HCT116 (cell line): ENCODE data around the gene BBLN. TPM values are rescaled to one million over a fixed set of nuclear protein-coding genes. Genes with fewer than 3 reads are reported as not detected.

ENCODE experiments used
- ATAC-seq: fragments of 200-7000 bp; cut with Tn5 transposase; 2 replicates; pipeline ENCODE4 v1.9.1; 2020; ENCODE audit warnings: mild to moderate bottlenecking, moderate library complexity
- BruUV-seq: library from RNA; stranded (reverse); fragments of 400-500 nt; replicated peaks from 2 replicates; lab custom pipeline; 2021; lab: Mats Ljungman, UMichigan
- CTCF ChIA-PET: fragments of 300-600 bp; sonication (Branson Sonifier 250); formaldehyde crosslinking; loops from one replicate; lab custom pipeline; 2021; ENCODE audit warnings: antibody characterized with exemption; lab: Charles Lee
- POLR2A ChIA-PET: fragments of 300-600, 350-600 bp; sonication (Branson Sonifier 250); formaldehyde crosslinking; loops from one replicate; lab custom pipeline; 2021; ENCODE audit warnings: antibody characterized with exemption; lab: Charles Lee
- RAD21 ChIA-PET, 2 experiments: fragments of 300-600 bp; sonication (Branson Sonifier 250); formaldehyde crosslinking; loops; one replicate each; lab custom pipeline; 2023; ENCODE audit warnings: low total read pairs in 2 of 2; ENCODE audit not compliant: uncharacterized antibody in 2 of 2, unreplicated experiment in 2 of 2, low non-redundant PET in 1 of 2; lab: Charles Lee
- DNase-seq: peaks from one replicate; pipeline ENCODE4 v3.0.0-alpha.2; 2010; ENCODE audit warnings: low read depth, low spot score
- H2AFZ ChIP-seq: fragments of 200-600 bp; shearing (Covaris generic), sonication (generic); 2 replicates; pipeline ENCODE4 v1.6.1; 2017; ENCODE audit warnings: low read depth, mixed run types, mixed read lengths, antibody characterized with exemption, low read length; ENCODE audit not compliant: poor library complexity, severe bottlenecking
- H3K27ac ChIP-seq: 2 replicates; pipeline ENCODE4 v1.5.1; 2012; ENCODE audit warnings: low read depth, low read length
- H3K27me3 ChIP-seq: fragments of 200-600 bp; sonication (generic); 2 replicates; pipeline ENCODE4 v1.6.1; 2016; ENCODE audit warnings: mixed run types, low read length, mixed read lengths; ENCODE audit not compliant: insufficient read depth
- H3K36me3 ChIP-seq, 2 experiments: fragments of 200-500 bp in 1 of 2; fragments of 200-600 bp in 1 of 2; sonication (Bioruptor generic) in 1 of 2; sonication (generic) in 1 of 2; 2 replicates each; pipeline versions ENCODE4 v1.5.1 to v1.6.1; 2014 to 2016; ENCODE audit warnings: low read length in 2 of 2, inconsistent platforms in 1 of 2, mixed read lengths in 1 of 2, mixed run types in 1 of 2; ENCODE audit not compliant: insufficient read depth in 2 of 2, control insufficient read depth in 1 of 2
- H3K4me1 ChIP-seq, 2 experiments: fragments of 200-600 bp in 1 of 2; sonication (generic) in 1 of 2; 2 replicates each; pipeline versions ENCODE4 v1.5.1 to v1.6.1; 2012 to 2017; ENCODE audit warnings: low read length in 2 of 2, inconsistent platforms in 1 of 2, mild to moderate bottlenecking in 1 of 2, mixed read lengths in 1 of 2, mixed run types in 1 of 2, moderate library complexity in 1 of 2; ENCODE audit not compliant: insufficient read depth in 2 of 2, control insufficient read depth in 1 of 2
- H3K4me2 ChIP-seq: fragments of 200-600 bp; sonication (generic); 2 replicates; pipeline ENCODE4 v1.6.1; 2017; ENCODE audit warnings: mixed run types, low read length, mixed read lengths
- H3K4me3 ChIP-seq, 2 experiments: fragments of 200-600 bp in 1 of 2; sonication (generic) in 1 of 2; replicated peaks in 1 of 2; 2 replicates each; pipeline ENCODE4 v1.5.1; 2011 to 2016; ENCODE audit warnings: low read length in 2 of 2, control low read depth in 1 of 2, low read depth in 1 of 2, mild to moderate bottlenecking in 1 of 2, mixed read lengths in 1 of 2, mixed run types in 1 of 2
- H3K79me2 ChIP-seq: fragments of 200-600 bp; sonication (generic); 2 replicates; pipeline ENCODE4 v1.6.1; 2017; ENCODE audit warnings: mild to moderate bottlenecking, mixed run types, low read length, moderate library complexity, mixed read lengths; ENCODE audit not compliant: insufficient read depth
- H3K9ac ChIP-seq: fragments of 200-600 bp; sonication (generic); 2 replicates; pipeline ENCODE4 v1.6.1; 2016; ENCODE audit warnings: low read length, mixed read lengths
- H3K9me2 ChIP-seq: fragments of 200-600 bp; sonication (generic), shearing (Covaris generic); 2 replicates; pipeline ENCODE4 v1.6.1; 2017; ENCODE audit warnings: mixed run types, mild to moderate bottlenecking, moderate library complexity; ENCODE audit not compliant: insufficient read depth
- H3K9me3 ChIP-seq, 2 experiments: fragments of 200-500 bp in 1 of 2; fragments of 200-600 bp in 1 of 2; sonication (Bioruptor generic) in 1 of 2; sonication (generic) in 1 of 2; 2 replicates each; pipeline ENCODE4 v1.6.1; 2014 to 2017; ENCODE audit warnings: low read length in 2 of 2, mixed read lengths in 2 of 2, inconsistent platforms in 1 of 2, low read depth in 1 of 2, mild to moderate bottlenecking in 1 of 2, mixed run types in 1 of 2, moderate library complexity in 1 of 2; ENCODE audit not compliant: control insufficient read depth in 1 of 2, insufficient read depth in 1 of 2
- H4K20me1 ChIP-seq: fragments of 200-600 bp; sonication (generic), shearing (Covaris generic); 2 replicates; pipeline ENCODE4 v1.6.1; 2017; ENCODE audit warnings: mixed run types, mild to moderate bottlenecking, moderate library complexity; ENCODE audit not compliant: insufficient read depth
- ATF3 ChIP-seq: IDR thresholded peaks from 2 replicates; pipeline ENCODE4 v1.6.1; 2012
- CBX3 ChIP-seq: IDR thresholded peaks from 2 replicates; pipeline ENCODE4 v1.6.1; 2012; ENCODE audit warnings: low read depth
- EGR1 ChIP-seq: IDR thresholded peaks from 2 replicates; pipeline ENCODE4 v1.6.1; 2012; ENCODE audit warnings: low read depth
- FOSL1 ChIP-seq: IDR thresholded peaks from 2 replicates; pipeline ENCODE4 v1.6.1; 2012; ENCODE audit warnings: low read depth
- JUND ChIP-seq: IDR thresholded peaks from 2 replicates; pipeline ENCODE4 v1.6.1; 2012
- MAX ChIP-seq: IDR thresholded peaks from 2 replicates; pipeline ENCODE4 v1.6.1; 2012
- POLR2A ChIP-seq: IDR thresholded peaks from 2 replicates; pipeline ENCODE4 v1.7.0; 2011; ENCODE audit warnings: borderline replicate concordance; ENCODE audit not compliant: insufficient read depth, insufficient read length; ENCODE audit errors: extremely low read depth
- POLR2AphosphoS5 ChIP-seq: IDR thresholded peaks from 2 replicates; pipeline ENCODE4 v1.6.1; 2011; ENCODE audit warnings: mild to moderate bottlenecking, low read depth, low read length, moderate library complexity
- RAD21 ChIP-seq: IDR thresholded peaks from 2 replicates; pipeline ENCODE4 v1.6.1; 2012; ENCODE audit warnings: low read depth, mild to moderate bottlenecking
- SIN3A ChIP-seq: IDR thresholded peaks from 2 replicates; pipeline ENCODE4 v1.6.1; 2012; ENCODE audit warnings: low read depth
- SP1 ChIP-seq: IDR thresholded peaks from 2 replicates; pipeline ENCODE4 v1.6.1; 2012; ENCODE audit warnings: low read depth
- SRF ChIP-seq: IDR thresholded peaks from 2 replicates; pipeline ENCODE4 v1.6.1; 2012; ENCODE audit warnings: low read depth
- TCF7L2 ChIP-seq: IDR thresholded peaks from 2 replicates; pipeline ENCODE4 v1.7.0; 2011; ENCODE audit warnings: borderline replicate concordance, inconsistent platforms; ENCODE audit not compliant: insufficient read depth, insufficient read length; ENCODE audit errors: extremely low read depth
- YY1 ChIP-seq: IDR thresholded peaks from 2 replicates; pipeline ENCODE4 v1.6.1; 2011; ENCODE audit warnings: low read length, low read depth, moderate library complexity, mild to moderate bottlenecking; ENCODE audit not compliant: insufficient replicate concordance; ENCODE audit errors: extremely low read depth
- ZFX ChIP-seq: fragments of 450-650 bp; IDR thresholded peaks from 2 replicates; pipeline ENCODE4 v1.6.1; 2017
- ZNF274 ChIP-seq: fragments of 200-500 bp; sonication (Bioruptor generic); IDR thresholded peaks from 2 replicates; pipeline ENCODE4 v1.6.1; 2014; ENCODE audit warnings: mild to moderate bottlenecking, low read depth, low read length, inconsistent platforms
- intact Hi-C: fragments of 100-400 bp; cut with micrococcal nuclease; formaldehyde crosslinking; loops from 2 replicates; pipeline ENCODE4 v1.10.0; 2022
- total RNA-seq: library from RNA; stranded (reverse); gene quantifications from one replicate; pipeline ENCODE4 v1.2.1, GENCODE V29; 2021; ENCODE audit not compliant: unreplicated experiment

BBLN gene
- total RNA-seq, 1 experiment from 2014 or later, result 119 TPM

- TF ChIP-seq RAD21, result no peak
- TF ChIP-seq POLR2A, result no peak
- no peak for TF ChIP-seq TCF7L2
- no peak for TF ChIP-seq ATF3
- no peak for TF ChIP-seq SP1
- no peak for TF ChIP-seq ZNF274
- TF ChIP-seq FOSL1, result no peak
- TF ChIP-seq JUND, result no peak
- TF ChIP-seq MAX, result no peak
- no peak for TF ChIP-seq SRF
- no peak for TF ChIP-seq EGR1
- TF ChIP-seq CBX3, result no peak
- TF ChIP-seq SIN3A, result no peak
- TF ChIP-seq ZFX, result no peak
- no peak for TF ChIP-seq YY1
- no peak for TF ChIP-seq POLR2AphosphoS5
- H4K20me1 ChIP-seq, result no peaks in the 10 kb centered on the region
- no peaks in the 10 kb centered on the region for H3K27me3 ChIP-seq
- RAD21 ChIA-PET, result no interaction called here
- peak overlapping the region; percentile 19; the same call in 1 of the 2 replicates for H3K4me2 ChIP-seq
- no peaks in the 10 kb centered on the region for H3K9me3 ChIP-seq
- POLR2A ChIA-PET, result no interaction called here
- BruUV-seq, result no TSS peak
- H3K9me2 ChIP-seq, result no peaks in the 10 kb centered on the region
- ATAC-seq (no peak), DNase-seq (no peak)
- CTCF ChIA-PET, result no interaction called here
- H3K9ac ChIP-seq, result 0 out of 2 replicates have a peak overlapping the region, but pooled peaks have one; percentile 2
- H3K79me2 ChIP-seq, result no peaks in the 10 kb centered on the region
- no peak overlapping the region for H3K27ac ChIP-seq
- H3K4me3 ChIP-seq, result no peak overlapping the region
- H3K36me3 ChIP-seq, result no peaks in the 10 kb centered on the region
- peaks cover 9 to 42% of the 10 kb centered on the region in 2 experiments for H3K4me1 ChIP-seq
- H2AFZ ChIP-seq, result no peak overlapping the region
- intact Hi-C loops, result no loop called here
Measured at GRCh38 chr9:128211186-128211980, 51.3 kb downstream of the BBLN start.
